ENCODE measurements around the gene ANXA5.

GRCh38 chr4:121642292-121642691 lies 54.5 kb downstream of the ANXA5 start:
- no peak for TF ChIP-seq GATA3 (IDR thresholded peaks at IDR 0.05; ENCODE audit: low read depth, low read length)
- TF ChIP-seq GATA2 (IDR thresholded peaks at IDR 0.05; ENCODE audit: low read depth, low read length), result no peak
